Ovary (tissue), 9 donors: ENCODE results near the gene SDF4. TPM values are rescaled to one million over a fixed set of nuclear protein-coding genes. Genes with fewer than 3 reads are reported as not detected.
"Not testable (repeated sequence)": the region's sequence is repeated elsewhere in the genome, so short reads cannot be mapped to it uniquely, and the experiment has no call there.

Source experiments
- DNase-seq, 5 donors: peaks; one replicate each; pipeline ENCODE4 v3.0.0-alpha.2; 2019 to 2020
- H3K27ac ChIP-seq, 2 donors: fragments of 200-600 bp; one replicate each; pipeline versions ENCODE4 v1.5.1 to v1.8.0; 2019 to 2022
- H3K27me3 ChIP-seq: fragments of 200-600 bp; one replicate; pipeline ENCODE4 v1.8.0; 2022
- H3K36me3 ChIP-seq: fragments of 200-600 bp; sonication (generic); one replicate; pipeline ENCODE4 v1.5.1; 2019
- H3K4me1 ChIP-seq: one replicate; pipeline ENCODE4 v1.8.1; 2013; ENCODE audit warnings: mild to moderate bottlenecking, moderate library complexity; ENCODE audit not compliant: insufficient read depth
- H3K4me3 ChIP-seq: fragments of 200-600 bp; sonication (generic); one replicate; pipeline ENCODE4 v1.5.1; 2017
- H3K9me3 ChIP-seq, 2 donors: fragments of 200-600 bp in 1 of 2; sonication (generic) in 1 of 2; one replicate each; pipeline versions ENCODE4 v1.5.1 to v1.8.1; 2013 to 2019; ENCODE audit warnings: mild to moderate bottlenecking in 1 of 2, moderate library complexity in 1 of 2
- CTCF ChIP-seq, 3 donors: fragments of 450-650 bp in 2 of 3; fragments of 200-600 bp in 1 of 3; IDR thresholded peaks; one replicate each; pipeline versions ENCODE4 v1.5.1 to v1.8.0; 2016 to 2022; ENCODE audit warnings: antibody characterized with exemption in 3 of 3, mild to moderate bottlenecking in 1 of 3
- EP300 ChIP-seq: sonication (generic); formaldehyde crosslinking; IDR thresholded peaks from one replicate; pipeline ENCODE4 v1.6.1; 2017; ENCODE audit warnings: antibody characterized with exemption
- POLR2A ChIP-seq: fragments of 450-650 bp; IDR thresholded peaks from one replicate; pipeline ENCODE4 v1.6.1; 2017; ENCODE audit warnings: antibody characterized with exemption, mild to moderate bottlenecking, moderate library complexity
- WGBS, 3 donors: extraction: QIAGEN DNeasy Blood & Tissue Kit in 1 of 3; methylation state at CpG; one replicate each; pipeline versions ENCODE4 v1.1.5 to v1.1.7; 2013 to 2017; 5-methylcytosine and 5-hydroxymethylcytosine counted together
- intact Hi-C, 4 donors: fragments of 100-400 bp; cut with DNase I; formaldehyde crosslinking; loops; one replicate each; pipeline versions ENCODE4 v1.11.0 to v1.15.1; 2022 to 2023
- polyA plus RNA-seq, 2 donors: library from polyadenylated mRNA; stranded (reverse); fragments of 200-250 nt in 1 of 2; fragments of 350-450 nt in 1 of 2; fragmentation: Illumina TruSeq in 1 of 2; extraction: RNeasy Lipid Tissue Mini Kit (QIAGEN cat#74804) in 1 of 2; gene quantifications; one replicate each; pipeline ENCODE4 v1.2.3, GENCODE V29; 2013 to 2014
- total RNA-seq, 7 donors: library from RNA; depleted of rRNA in 2 of 7; stranded (reverse); fragments of >200 nt in 2 of 7; fragmentation: NEBNext Ultra II Directional in 3 of 7; extraction: Animal tissue kit (Norgen Biotek cat#: 25700) in 3 of 7; gene quantifications; one replicate each; pipeline versions ENCODE4 v1.1.0 to v1.2.4, GENCODE V29; 2016 to 2023
- donor health status: DM: no; HTN: no; CAD: no; lungs with moderate emphysema.
- donor health status: DM: no; HTN: no; CAD: no.
- donor health status: Bipolar disorder and iron deficiency.
- donor health status: DM: yes; HTN: yes; CAD: no.
- donor health status: DM: no; HTN: no; CAD: no.
- donor health status: DM: yes; HTN: yes; CAD: no.

Gene SDF4
- total and polyA plus RNA-seq, 9 donors: 32.5 to 145 (median 116) TPM

- Histone ChIP-seq H3K4me3 (no peak overlapping the region), H3K27me3 (no peaks in the 10 kb centered on the region), H3K9me3 (peaks cover 0 to 8% of the 10 kb centered on the region in 2 donors), H3K27ac (no peak overlapping the region), H3K36me3 (no peaks in the 10 kb centered on the region), H3K4me1 (no peaks in the 10 kb centered on the region)
- TF ChIP-seq POLR2A (no peak), CTCF (IDR thresholded peaks at IDR 0.05) (no peak), EP300 (no peak)
- intact Hi-C loops: no loop called here
- WGBS, 3 donors: 90 to 92% (median 90%) methylated on average over 48 of the region's 48 CpGs
- DNase-seq: peak in 2 of 5 donors; percentile 6 to 26
Observed at GRCh38 chr1:1197551-1198422, 34.0 kb downstream of the SDF4 start.

- intact Hi-C loops: no loop called here
Observed at GRCh38 chr1:1197188-1197500, 34.7 kb downstream of the SDF4 start.

GRCh38 chr1:1196431-1197187, 35.2 kb downstream of the SDF4 start:
- Histone ChIP-seq H3K27me3 (no peaks in the 10 kb centered on the region), H3K4me3 (no peak overlapping the region), H3K36me3 (no peaks in the 10 kb centered on the region), H3K9me3 (peaks cover 0 to 11% of the 10 kb centered on the region in 2 donors), H3K4me1 (no peaks in the 10 kb centered on the region), H3K27ac (no peak overlapping the region)
- intact Hi-C loops: no loop called here
- DNase-seq: peak in 1 of 5 donors; percentile 7
- TF ChIP-seq POLR2A: no peak
- no peak for TF ChIP-seq EP300
- no peak for TF ChIP-seq CTCF (IDR thresholded peaks at IDR 0.05)
- WGBS, 3 donors: 69 to 73% (median 70%) methylated on average over 13 of the region's 13 CpGs

More at GRCh38 chr1:1197188-1197500, 34.7 kb downstream of the SDF4 start:
- TF ChIP-seq EP300 (no peak), POLR2A (no peak), CTCF (IDR thresholded peaks at IDR 0.05) (no peak)
- no peaks in the 10 kb centered on the region for H3K27me3 ChIP-seq
- WGBS, 3 donors: 77 to 90% (median 80%) methylated on average over 8 of the region's 8 CpGs
- peak in 1 of 5 donors; percentile 10 for DNase-seq
- H3K4me3 ChIP-seq: no peak overlapping the region
- no peak overlapping the region for H3K27ac ChIP-seq
- no peaks in the 10 kb centered on the region for H3K36me3 ChIP-seq
- no peaks in the 10 kb centered on the region for H3K4me1 ChIP-seq
- H3K9me3 ChIP-seq: peaks cover 0 to 8% of the 10 kb centered on the region in 2 donors

- H3K27me3 ChIP-seq, DNase-seq, H3K27ac ChIP-seq, H3K4me3 ChIP-seq, H3K36me3 ChIP-seq, intact Hi-C loops, H3K4me1 ChIP-seq: not testable (repeated sequence)
- peaks cover 0 to 15% of the 10 kb centered on the region in 2 donors for H3K9me3 ChIP-seq
- 89 to 94% (median 94%) methylated on average over 6 of the region's 6 CpGs for WGBS, 3 donors
Observed at GRCh38 chr1:1195726-1196125, 36.1 kb downstream of the SDF4 start.
